Activated B cell treated with CpG ODN at 0.5 μM for 24 hours (primary cell): Measurements from ENCODE around the gene ZNF253. TPM values are rescaled to one million over a fixed set of nuclear protein-coding genes. Genes with fewer than 3 reads are reported as not detected.
A peak's percentile ranks its signal among the peaks of the same experiment; 100 is the strongest.
"Not testable (repeated sequence)": the region's sequence is repeated elsewhere in the genome, so short reads cannot be mapped to it uniquely, and the experiment has no call there.

Experiments
- ATAC-seq: fragments of 200-7000 bp; cut with Tn5 transposase; one replicate; pipeline ENCODE4 v1.10.0; 2021; ENCODE audit warnings: low read depth, mild to moderate bottlenecking, moderate library complexity
- CTCF ChIA-PET: fragments of 350-600 bp; sonication (Branson Sonifier 250); formaldehyde crosslinking; loops from one replicate; lab custom pipeline; 2021; ENCODE audit warnings: antibody characterized with exemption; lab: Charles Lee
- POLR2A ChIA-PET: fragments of 350-600 bp; sonication (Branson Sonifier 250); formaldehyde crosslinking; loops from one replicate; lab custom pipeline; 2021; ENCODE audit warnings: antibody characterized with exemption; lab: Charles Lee
- DNase-seq: peaks from one replicate; pipeline ENCODE4 v3.0.0; 2022
- H3K27ac Mint-ChIP-seq: one replicate; pipeline ENCODE4 v1.8.0; 2020; ENCODE audit warnings: mixed read lengths
- H3K27me3 Mint-ChIP-seq: one replicate; pipeline ENCODE4 v1.8.0; 2021; ENCODE audit warnings: mixed read lengths
- H3K36me3 Mint-ChIP-seq: one replicate; pipeline ENCODE4 v1.8.0; 2021; ENCODE audit warnings: low read depth, mixed read lengths
- H3K4me1 Mint-ChIP-seq: one replicate; pipeline ENCODE4 v1.8.0; 2021; ENCODE audit warnings: mixed read lengths
- H3K4me3 Mint-ChIP-seq: one replicate; pipeline ENCODE4 v1.8.0; 2020; ENCODE audit warnings: mild to moderate bottlenecking, mixed read lengths
- H3K9me3 Mint-ChIP-seq: one replicate; pipeline ENCODE4 v1.8.0; 2020; ENCODE audit warnings: mixed read lengths
- CTCF ChIP-seq: fragments of 200-600 bp; IDR thresholded peaks from one replicate; pipeline ENCODE4 v1.8.0; 2022; ENCODE audit warnings: antibody characterized with exemption, mild to moderate bottlenecking
- intact Hi-C: fragments of 100-400 bp; cut with micrococcal nuclease; formaldehyde crosslinking; loops from one replicate; pipeline ENCODE4 v1.15.1; 2024
- total RNA-seq: library from RNA; stranded (reverse); gene quantifications from 2 replicates; pipeline ENCODE4 v1.2.3, GENCODE V29; 2022

The ZNF253 gene
- total RNA-seq, 1 donor from 2014 or later: 24.7 TPM

GRCh38 chr19:19866611-19867248 is 1.0 kb downstream of the ZNF253 start:
- intact Hi-C loops: loop anchor here (1.0 to 10.0 kb wide), 7 partner anchors 34 to 223 kb away; partner anchors contain the start of genes ATP13A1, GMIP, ZNF14 and ZNF506
- Mint-ChIP-seq H3K36me3 (peaks cover 28% of the 10 kb centered on the region), H3K4me3 (peak overlapping the region; percentile 100), H3K27ac (peak overlapping the region; percentile 99), H3K4me1 (peaks cover 39% of the 10 kb centered on the region), H3K27me3 (no peaks in the 10 kb centered on the region), H3K9me3 (no peaks in the 10 kb centered on the region)
- ATAC-seq (peak; percentile 27), DNase-seq (peak; percentile 49)
- TF ChIP-seq CTCF: no peak
- ChIA-PET POLR2A (interaction anchor here (0.5 to 4.9 kb wide), 28 partner anchors 10 to 1900 kb away, joined by 3 to 107 read pairs (median 6); partner anchors contain the start of genes ATP13A1, GMIP, ZNF100 and ZNF101), CTCF (interaction anchor here (1.5 to 2.4 kb wide), 2 partner anchors 12 to 45 kb away, joined by 3 to 11 read pairs; partner anchors contain the start of gene ZNF506)

- H3K36me3 Mint-ChIP-seq: peaks cover 49% of the 10 kb centered on the region
- ATAC-seq, H3K9me3 Mint-ChIP-seq, intact Hi-C loops, DNase-seq, H3K27me3 Mint-ChIP-seq, H3K27ac Mint-ChIP-seq, H3K4me3 Mint-ChIP-seq: not testable (repeated sequence)
- POLR2A ChIA-PET: interaction anchor here (0.7 to 1.7 kb wide), 2 partner anchors 36 to 93 kb away, joined by 4 read pairs; no protein-coding TSS in a partner anchor
- peaks cover 43% of the 10 kb centered on the region for H3K4me1 Mint-ChIP-seq
- CTCF ChIA-PET: interaction anchor here (1.5 kb wide), 1 partner anchor 21 kb away, joined by 4 read pairs; no protein-coding TSS in a partner anchor
These were observed 4.4 kb downstream of the ZNF253 start for GRCh38 chr19:19870086-19870485.

GRCh38 chr19:19871932-19872331 is 6.2 kb downstream of the ZNF253 start:
- no peak overlapping the region for H3K27ac Mint-ChIP-seq
- H3K36me3 Mint-ChIP-seq: peaks cover 42% of the 10 kb centered on the region
- no peak for DNase-seq
- TF ChIP-seq CTCF: no peak
- no peak overlapping the region for H3K4me3 Mint-ChIP-seq
- no peaks in the 10 kb centered on the region for H3K9me3 Mint-ChIP-seq
- no peak for ATAC-seq
- ChIA-PET CTCF (no interaction called here), POLR2A (interaction anchor here (0.8 to 1.7 kb wide), 3 partner anchors 11 to 95 kb away, joined by 3 to 5 read pairs (median 4); partner anchors contain the start of gene ZNF506)
- H3K4me1 Mint-ChIP-seq: peaks cover 34% of the 10 kb centered on the region
- intact Hi-C loops: no loop called here
- H3K27me3 Mint-ChIP-seq: no peaks in the 10 kb centered on the region

GRCh38 chr19:19873381-19873780 is 7.7 kb downstream of the ZNF253 start:
- no peak for TF ChIP-seq CTCF
- H3K4me3 Mint-ChIP-seq: no peak overlapping the region
- H3K9me3 Mint-ChIP-seq: no peaks in the 10 kb centered on the region
- intact Hi-C loops: no loop called here
- DNase-seq: no peak
- no peak for ATAC-seq
- POLR2A ChIA-PET: interaction anchor here (1.6 kb wide), 1 partner anchor 204 kb away, joined by 3 read pairs; the partner anchor contains the start of gene ZNF101
- CTCF ChIA-PET: no interaction called here
- peaks cover 25% of the 10 kb centered on the region for H3K4me1 Mint-ChIP-seq
- peaks cover 46% of the 10 kb centered on the region for H3K36me3 Mint-ChIP-seq
- H3K27ac Mint-ChIP-seq: no peak overlapping the region
- no peaks in the 10 kb centered on the region for H3K27me3 Mint-ChIP-seq

GRCh38 chr19:19877724-19878123 is 12.0 kb downstream of the ZNF253 start:
- Mint-ChIP-seq H3K9me3 (peaks cover 2% of the 10 kb centered on the region), H3K36me3 (peaks cover 54% of the 10 kb centered on the region), H3K4me3 (no peak overlapping the region), H3K27me3 (no peaks in the 10 kb centered on the region), H3K4me1 (peaks cover 3% of the 10 kb centered on the region), H3K27ac (peak overlapping the region; percentile 16)
- ATAC-seq (no peak), DNase-seq (no peak)
- TF ChIP-seq CTCF: no peak
- POLR2A ChIA-PET: no interaction called here
- intact Hi-C loops: no loop called here
- CTCF ChIA-PET: no interaction called here
